CD4-positive, alpha-beta T cell (primary cell): ENCODE results near the gene KCND3. TPM values are rescaled to one million over a fixed set of nuclear protein-coding genes. Genes with fewer than 3 reads are reported as not detected.

ENCODE experiments used
- ATAC-seq: fragments of 200-7000 bp; cut with Tn5 transposase; one replicate; pipeline ENCODE4 v1.10.0; 2022; ENCODE audit warnings: mild to moderate bottlenecking; ENCODE audit not compliant: poor library complexity
- CTCF ChIA-PET: fragments of 350-600 bp; sonication (Branson Sonifier 250); formaldehyde crosslinking; loops from one replicate; lab custom pipeline; 2021; ENCODE audit warnings: antibody characterized with exemption, inconsistent platforms; lab: Charles Lee
- POLR2A ChIA-PET: fragments of 350-600 bp; sonication (Branson Sonifier 250); formaldehyde crosslinking; loops from one replicate; lab custom pipeline; 2021; ENCODE audit warnings: antibody characterized with exemption, inconsistent platforms; lab: Charles Lee
- DNase-seq, 14 experiments: peaks; one replicate each; pipeline ENCODE4 v3.0.0-alpha.2; 2013 to 2020; ENCODE audit warnings: mixed read lengths in 2 of 14
- H3K27ac ChIP-seq, 2 donors: one replicate each; pipeline versions ENCODE4 v1.5.1 to v1.7.0; 2013; ENCODE audit warnings: low read length in 2 of 2, low read depth in 1 of 2, mild to moderate bottlenecking in 1 of 2
- H3K27me3 ChIP-seq, 2 experiments: 1 replicate in 1 of 2; 2 replicates in 1 of 2; pipeline versions ENCODE4 v1.6.1 to v1.7.0; 2013; ENCODE audit warnings: low read length in 2 of 2, control low read depth in 1 of 2, mild to moderate bottlenecking in 1 of 2, moderate library complexity in 1 of 2; ENCODE audit not compliant: insufficient read depth in 2 of 2, control insufficient read depth in 1 of 2
- H3K36me3 ChIP-seq: one replicate; pipeline ENCODE4 v1.6.1; 2013; ENCODE audit warnings: low read length, control low read depth; ENCODE audit not compliant: insufficient read depth
- H3K4me1 ChIP-seq: one replicate; pipeline ENCODE4 v1.6.1; 2013; ENCODE audit warnings: low read length, control low read depth; ENCODE audit not compliant: insufficient read depth
- H3K4me3 ChIP-seq: one replicate; pipeline ENCODE4 v1.5.1; 2013; ENCODE audit warnings: mild to moderate bottlenecking, low read length, moderate library complexity
- H3K9me3 ChIP-seq, 2 experiments: 1 replicate in 1 of 2; 2 replicates in 1 of 2; pipeline versions ENCODE4 v1.6.1 to v1.7.0; 2013; ENCODE audit warnings: low read length in 2 of 2, mild to moderate bottlenecking in 2 of 2, control low read depth in 1 of 2, moderate library complexity in 1 of 2; ENCODE audit not compliant: control insufficient read depth in 1 of 2, insufficient read depth in 1 of 2
- H3K27ac Mint-ChIP-seq: one replicate; pipeline ENCODE4 v1.8.0; 2020; ENCODE audit warnings: mixed read lengths
- H3K27me3 Mint-ChIP-seq: one replicate; pipeline ENCODE4 v1.8.0; 2021; ENCODE audit warnings: mixed read lengths
- H3K36me3 Mint-ChIP-seq: one replicate; pipeline ENCODE4 v1.8.0; 2021; ENCODE audit warnings: low read depth, mixed read lengths
- H3K4me1 Mint-ChIP-seq: one replicate; pipeline ENCODE4 v1.8.0; 2021; ENCODE audit warnings: low read depth, mixed read lengths
- H3K4me3 Mint-ChIP-seq: one replicate; pipeline ENCODE4 v1.8.0; 2020; ENCODE audit warnings: mild to moderate bottlenecking, mixed read lengths
- H3K9me3 Mint-ChIP-seq: one replicate; pipeline ENCODE4 v1.8.0; 2020; ENCODE audit warnings: mixed read lengths
- intact Hi-C, 2 experiments: fragments of 100-400 bp; cut with DNase I in 1 of 2; cut with micrococcal nuclease in 1 of 2; formaldehyde crosslinking; loops; one replicate each; pipeline versions ENCODE4 v1.15.1 to v1.9.0; 2023 to 2025; cut with DNase I, micrococcal nuclease
- total RNA-seq, 174 experiments: library from RNA in 2 of 174; stranded (reverse) in 2 of 174; gene quantifications; one replicate each; pipeline ENCODE4 v1.2.3 and lab custom pipeline; 2021 to 2026
- TF ChIP-seq, protein P1 (sequence below): fragments of 200-600 bp; IDR thresholded peaks from one replicate; pipeline ENCODE4 v1.8.0; 2022; ENCODE audit warnings: antibody characterized with exemption, mild to moderate bottlenecking

KCND3 gene
- total RNA-seq, 2 experiments from 2014 or later, result 0.05 TPM; not detected in 1

GRCh38 chr1:111977378-111977777 is 12.1 kb downstream of the KCND3 start:
- no peaks in the 10 kb centered on the region for H3K4me1 ChIP-seq
- ATAC-seq (no peak), DNase-seq (no peak)
- ChIA-PET POLR2A (no interaction called here), CTCF (no interaction called here)
- Mint-ChIP-seq H3K36me3 (no peaks in the 10 kb centered on the region), H3K4me3 (no peak overlapping the region), H3K27me3 (peaks cover 79% of the 10 kb centered on the region), H3K27ac (no peak overlapping the region), H3K9me3 (no peaks in the 10 kb centered on the region), H3K4me1 (no peaks in the 10 kb centered on the region)
- peaks cover 0 to 9% of the 10 kb centered on the region in 2 experiments for H3K9me3 ChIP-seq
- H3K36me3 ChIP-seq, result no peaks in the 10 kb centered on the region
- peaks cover 24 to 38% of the 10 kb centered on the region in 2 experiments for H3K27me3 ChIP-seq
- H3K4me3 ChIP-seq, result no peak overlapping the region
- intact Hi-C loops, result no loop called here
- TF ChIP-seq, protein P1, sequence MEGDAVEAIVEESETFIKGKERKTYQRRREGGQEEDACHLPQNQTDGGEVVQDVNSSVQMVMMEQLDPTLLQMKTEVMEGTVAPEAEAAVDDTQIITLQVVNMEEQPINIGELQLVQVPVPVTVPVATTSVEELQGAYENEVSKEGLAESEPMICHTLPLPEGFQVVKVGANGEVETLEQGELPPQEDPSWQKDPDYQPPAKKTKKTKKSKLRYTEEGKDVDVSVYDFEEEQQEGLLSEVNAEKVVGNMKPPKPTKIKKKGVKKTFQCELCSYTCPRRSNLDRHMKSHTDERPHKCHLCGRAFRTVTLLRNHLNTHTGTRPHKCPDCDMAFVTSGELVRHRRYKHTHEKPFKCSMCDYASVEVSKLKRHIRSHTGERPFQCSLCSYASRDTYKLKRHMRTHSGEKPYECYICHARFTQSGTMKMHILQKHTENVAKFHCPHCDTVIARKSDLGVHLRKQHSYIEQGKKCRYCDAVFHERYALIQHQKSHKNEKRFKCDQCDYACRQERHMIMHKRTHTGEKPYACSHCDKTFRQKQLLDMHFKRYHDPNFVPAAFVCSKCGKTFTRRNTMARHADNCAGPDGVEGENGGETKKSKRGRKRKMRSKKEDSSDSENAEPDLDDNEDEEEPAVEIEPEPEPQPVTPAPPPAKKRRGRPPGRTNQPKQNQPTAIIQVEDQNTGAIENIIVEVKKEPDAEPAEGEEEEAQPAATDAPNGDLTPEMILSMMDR, result no peak
- H3K27ac ChIP-seq, result no peak overlapping the region

- H3K4me1 Mint-ChIP-seq, result no peaks in the 10 kb centered on the region
- H3K4me3 Mint-ChIP-seq, result no peak overlapping the region
- Histone ChIP-seq H3K9me3 (peaks cover 0 to 4% of the 10 kb centered on the region in 2 experiments), H3K36me3 (no peaks in the 10 kb centered on the region), H3K27ac (no peak overlapping the region), H3K4me3 (no peak overlapping the region), H3K4me1 (no peaks in the 10 kb centered on the region), H3K27me3 (peaks cover 24 to 38% of the 10 kb centered on the region in 2 experiments)
- no peak overlapping the region for H3K27ac Mint-ChIP-seq
- peaks cover 80% of the 10 kb centered on the region for H3K27me3 Mint-ChIP-seq
- no peaks in the 10 kb centered on the region for H3K9me3 Mint-ChIP-seq
- no peaks in the 10 kb centered on the region for H3K36me3 Mint-ChIP-seq
- POLR2A ChIA-PET, result no interaction called here
- intact Hi-C loops, result no loop called here
- CTCF ChIA-PET, result no interaction called here
- TF ChIP-seq, protein P1, result no peak
- no peak for DNase-seq
- no peak for ATAC-seq
Measured at GRCh38 chr1:111976842-111977241, 12.6 kb downstream of the KCND3 start.

- no peak for DNase-seq
- ATAC-seq, result no peak
- intact Hi-C loops, result no loop called here
- no peak overlapping the region for H3K27ac ChIP-seq
- H3K27me3 ChIP-seq, result peaks cover 24 to 41% of the 10 kb centered on the region in 2 experiments
- no peaks in the 10 kb centered on the region for H3K4me1 Mint-ChIP-seq
- H3K27ac Mint-ChIP-seq, result no peak overlapping the region
- CTCF ChIA-PET, result no interaction called here
- H3K9me3 Mint-ChIP-seq, result no peaks in the 10 kb centered on the region
- TF ChIP-seq, protein P1, result no peak
- no peaks in the 10 kb centered on the region for H3K36me3 ChIP-seq
- H3K27me3 Mint-ChIP-seq, result peaks cover 84% of the 10 kb centered on the region
- H3K4me3 ChIP-seq, result no peak overlapping the region
- H3K4me3 Mint-ChIP-seq, result no peak overlapping the region
- H3K4me1 ChIP-seq, result no peaks in the 10 kb centered on the region
- no peaks in the 10 kb centered on the region for H3K36me3 Mint-ChIP-seq
- H3K9me3 ChIP-seq, result no peaks in the 10 kb centered on the region
- POLR2A ChIA-PET, result no interaction called here
Measured at GRCh38 chr1:111976332-111976731, 13.1 kb downstream of the KCND3 start.
